IMR-90 (cell line): ENCODE data around the gene CHGA.
A peak's percentile ranks its signal among the peaks of the same experiment; 100 is the strongest.

Experiments
- BHLHE40 ChIP-seq: fragments of 150-350 bp; IDR thresholded peaks from 2 replicates; pipeline ENCODE4 v1.6.1; 2016; ENCODE audit warnings: mild to moderate bottlenecking, low read depth, low read length
- CEBPB ChIP-seq: IDR thresholded peaks from 2 replicates; pipeline ENCODE4 v1.6.1; 2012; ENCODE audit warnings: low read depth, low read length, improper control_type of control experiment
- CTCF ChIP-seq: conservative IDR thresholded peaks from 2 replicates; pipeline ENCODE4 v1.5.1; 2012; ENCODE audit warnings: mild to moderate bottlenecking, low read depth, low read length, improper control_type of control experiment
- ELK1 ChIP-seq: fragments of 150-350 bp; IDR thresholded peaks from 2 replicates; pipeline ENCODE4 v1.6.1; 2016; ENCODE audit warnings: low read depth, mild to moderate bottlenecking, low read length, moderate library complexity, borderline replicate concordance
- FOS ChIP-seq: fragments of 150-350 bp; IDR thresholded peaks from 2 replicates; pipeline ENCODE4 v1.6.1; 2016; ENCODE audit warnings: low read depth, low read length
- MAFK ChIP-seq: IDR thresholded peaks from 2 replicates; pipeline ENCODE4 v1.6.1; 2012; ENCODE audit warnings: low read depth, low read length, improper control_type of control experiment
- MAZ ChIP-seq: IDR thresholded peaks from 2 replicates; pipeline ENCODE4 v1.6.1; 2012; ENCODE audit warnings: low read depth, mild to moderate bottlenecking, low read length, improper control_type of control experiment, moderate library complexity, borderline replicate concordance
- MXI1 ChIP-seq: IDR thresholded peaks from 2 replicates; pipeline ENCODE4 v1.6.1; 2012; ENCODE audit warnings: low read depth, mild to moderate bottlenecking, low read length, moderate library complexity, borderline replicate concordance
- POLR2A ChIP-seq: IDR thresholded peaks from 2 replicates; pipeline ENCODE4 v1.6.1; 2012; ENCODE audit warnings: mild to moderate bottlenecking, low read depth, low read length
- RAD21 ChIP-seq: IDR thresholded peaks from 2 replicates; pipeline ENCODE4 v1.6.1; 2012; ENCODE audit warnings: low read length, improper control_type of control experiment
- RCOR1 ChIP-seq: IDR thresholded peaks from 2 replicates; pipeline ENCODE4 v1.6.1; 2012; ENCODE audit warnings: mild to moderate bottlenecking, low read length, improper control_type of control experiment; ENCODE audit not compliant: insufficient replicate concordance
- RFX5 ChIP-seq: IDR thresholded peaks from 2 replicates; pipeline ENCODE4 v1.8.0; 2012; ENCODE audit warnings: low read depth, mild to moderate bottlenecking, low read length, moderate library complexity
- SMC3 ChIP-seq: fragments of 150-350 bp; IDR thresholded peaks from 2 replicates; pipeline ENCODE4 v1.6.1; 2016; ENCODE audit warnings: low read depth, mild to moderate bottlenecking, antibody characterized with exemption, low read length, moderate library complexity
- USF2 ChIP-seq: fragments of 150-350 bp; IDR thresholded peaks from 2 replicates; pipeline ENCODE4 v1.6.1; 2017; ENCODE audit warnings: mild to moderate bottlenecking, antibody characterized with exemption, low read length, low read depth

GRCh38 chr14:92951912-92952471, 29.0 kb downstream of the CHGA start:
- TF ChIP-seq POLR2A (0 out of 2 replicates have a peak, but pooled peaks have one; percentile 55), CTCF (peak; percentile 97), USF2 (peak; percentile 68; the same call in 1 of the 2 replicates), MXI1 (no peak; the same call in 1 of the 2 replicates), MAZ (no peak; the same call in 1 of the 2 replicates), RAD21 (peak; percentile 99), FOS (no peak), SMC3 (peak; percentile 98), RFX5 (no peak), RCOR1 (no peak), ELK1 (no peak), MAFK (no peak), BHLHE40 (no peak), CEBPB (no peak)
